Body of pancreas (tissue), 4 donors: ENCODE results near the gene DACH2.

Experiments used
- CTCF ChIP-seq, 7 experiments: fragments of 450-650 bp in 4 of 7; fragments of 200-600 bp in 3 of 7; sonication (generic) in 3 of 7; IDR thresholded peaks; one replicate each; pipeline ENCODE4 v1.5.1; 2016 to 2019; ENCODE audit warnings: antibody characterized with exemption in 7 of 7
- POLR2A ChIP-seq, 3 donors: fragments of 450-650 bp; IDR thresholded peaks; one replicate each; pipeline ENCODE4 v1.6.1; 2016; ENCODE audit warnings: antibody characterized with exemption in 3 of 3, mild to moderate bottlenecking in 2 of 3

DNA sequence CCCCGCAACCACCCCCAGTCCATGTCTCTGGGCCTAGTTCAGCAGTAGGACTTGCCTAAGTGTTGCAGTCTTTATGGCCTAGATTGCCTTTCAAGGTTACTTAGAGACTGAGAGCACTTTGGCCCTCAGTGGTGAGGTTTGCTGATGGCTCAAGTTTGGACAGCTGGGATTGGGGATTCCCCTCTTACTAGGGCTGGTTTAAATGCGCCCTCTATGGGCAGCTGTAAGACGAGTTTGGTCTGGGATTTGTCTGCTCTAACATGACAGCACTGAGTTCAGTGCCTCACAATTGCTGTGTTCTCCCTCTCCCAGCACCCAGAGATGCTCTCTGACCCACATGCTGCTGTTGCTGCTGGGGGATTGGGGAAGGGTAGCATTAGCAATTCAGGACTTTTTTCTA is 23.1 kb downstream of the DACH2 start:
- TF ChIP-seq CTCF (IDR thresholded peaks at IDR 0.05) (peak in 4 of 7 experiments; percentile 23 to 46 (median 28)), POLR2A (IDR thresholded peaks at IDR 0.05) (no peak)
